Measurements from ENCODE around the gene GLUL.
"Not testable (repeated sequence)": the region's sequence is repeated elsewhere in the genome, so short reads cannot be mapped to it uniquely, and the experiment has no call there.

The GLUL gene

DNA sequence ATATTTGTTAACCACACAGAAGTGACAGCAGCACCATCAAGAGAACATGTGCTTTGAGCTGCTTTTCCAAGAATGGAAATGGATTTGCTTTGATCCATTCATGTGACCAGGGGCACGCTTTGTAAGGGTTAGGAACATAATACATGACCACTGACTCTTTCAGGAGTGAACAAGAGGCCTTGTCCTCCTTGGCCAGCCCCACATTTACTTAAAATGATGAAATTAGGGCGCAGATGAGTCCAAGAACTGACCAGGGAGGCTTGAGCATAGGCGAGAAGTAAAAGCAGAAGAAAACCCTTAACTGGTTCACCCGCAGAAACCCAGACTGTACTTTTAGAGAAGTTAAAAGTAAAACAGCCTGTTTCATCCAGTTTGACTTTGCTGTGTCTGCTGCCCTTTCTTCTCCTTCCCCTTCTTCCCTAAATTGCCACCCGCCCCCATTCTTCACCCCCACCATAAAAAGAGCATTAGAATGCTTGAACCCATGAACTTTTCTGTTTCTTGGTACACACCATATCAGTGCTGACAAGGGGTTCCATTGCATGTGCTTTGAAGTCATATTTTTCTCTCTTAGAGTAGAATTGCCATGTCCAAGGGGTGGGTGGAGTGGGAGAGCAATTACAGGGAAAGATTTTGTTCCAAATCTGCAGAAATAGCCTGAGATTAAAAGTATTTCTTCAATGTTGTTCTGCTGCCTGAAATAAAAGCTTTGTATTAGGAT lies 2.6 kb upstream of the GLUL start:
- peak; percentile 73 to 83 (median 81) for DNase-seq

GRCh38 chr1:182392050-182393028 lies 749 bp upstream of the GLUL start:
- DNase-seq = peak; percentile 66 to 75 (median 66)

- DNase-seq = no peak
These were observed 595 bp downstream of the GLUL start for GRCh38 chr1:182391028-182391361.

- peak; percentile 49 to 53 (median 49) for DNase-seq
These were observed 2.0 kb downstream of the GLUL start for GRCh38 chr1:182389619-182390047.

GRCh38 chr1:182388392-182389134 lies 3.0 kb downstream of the GLUL start:
- no peak for DNase-seq

DNA sequence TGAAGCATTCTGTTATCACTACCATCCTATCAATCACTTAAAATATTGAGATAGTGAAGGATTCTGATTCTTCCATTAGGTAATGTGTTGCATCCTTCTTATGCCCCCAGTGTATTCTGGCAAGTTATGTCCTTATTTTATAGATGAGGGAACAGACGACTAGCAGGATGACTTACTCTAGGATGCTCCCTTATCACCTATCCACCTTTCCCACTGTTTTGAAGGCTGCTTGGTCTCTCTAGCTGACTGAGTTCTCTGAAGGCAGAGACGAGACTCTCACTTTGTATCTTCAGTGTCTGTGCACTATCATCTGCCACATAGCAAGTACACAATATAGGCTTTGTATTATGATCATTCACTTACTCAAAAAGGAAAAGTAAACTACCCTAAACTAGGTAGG lies 4.0 kb downstream of the GLUL start:
- no peak for DNase-seq

DNA sequence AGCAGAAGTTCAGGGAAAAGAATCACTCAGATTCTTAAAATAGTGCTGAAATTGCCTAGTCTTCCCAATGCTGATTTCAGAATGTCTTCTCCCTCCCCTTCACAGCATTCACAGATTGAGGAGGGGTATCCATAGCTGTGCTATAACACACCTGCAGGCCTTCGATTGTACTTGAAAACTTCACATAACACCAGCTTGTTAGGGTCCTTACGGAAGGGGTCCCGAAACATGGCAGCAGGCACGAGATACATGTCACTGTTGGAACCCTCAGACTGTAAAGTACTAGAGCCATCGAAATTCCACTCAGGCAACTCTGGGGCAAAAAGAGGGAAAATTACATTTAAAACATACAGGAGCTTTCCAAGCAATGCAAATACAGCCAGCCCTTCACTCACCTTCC lies 4.6 kb downstream of the GLUL start:
- no peak for DNase-seq

DNA sequence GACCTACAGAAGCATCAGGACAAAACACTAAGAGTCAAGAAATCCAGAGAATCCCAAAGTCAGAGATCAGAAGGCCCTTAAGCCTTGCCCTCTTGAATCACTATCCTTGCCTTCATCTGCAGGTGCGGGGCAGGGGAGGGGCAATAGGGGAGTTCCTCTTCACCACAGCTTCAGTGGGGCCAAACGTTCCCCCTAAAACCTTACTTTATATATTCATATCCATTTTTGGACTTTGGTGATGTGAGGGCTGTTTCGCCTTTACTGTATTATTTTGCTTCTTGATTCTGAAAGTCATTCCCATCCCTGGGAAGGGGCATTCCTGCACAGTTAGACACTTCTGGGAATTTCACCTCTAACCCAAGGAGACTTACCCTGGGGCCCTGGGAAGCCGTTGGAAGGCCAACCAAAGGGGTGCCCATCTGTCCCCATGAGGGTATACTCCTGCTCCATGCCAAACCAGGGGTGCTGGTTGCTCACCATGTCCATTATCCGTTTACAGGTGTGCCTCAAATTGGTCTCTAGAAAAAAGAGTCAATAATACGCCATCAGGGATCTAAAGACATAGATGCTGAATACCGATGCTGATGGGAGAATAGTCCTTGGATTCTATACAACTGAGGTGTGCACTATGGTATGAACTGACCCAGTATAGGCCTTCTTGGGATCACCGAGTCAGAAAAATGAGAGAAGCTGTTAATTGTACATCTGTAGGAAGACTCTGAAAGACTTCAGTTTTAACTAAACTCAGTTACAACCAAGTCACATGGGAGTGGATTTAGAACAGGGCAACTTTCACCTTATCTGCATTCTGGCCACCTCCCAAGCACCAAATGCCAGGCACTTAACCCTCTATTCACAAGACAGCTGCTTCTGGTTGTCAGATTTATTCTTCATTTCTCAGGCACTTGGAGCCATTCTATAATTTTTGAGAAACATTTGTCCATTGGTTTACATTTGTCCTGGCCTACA lies 5.4 kb downstream of the GLUL start:
- DNase-seq = no peak

- DNase-seq = no peak
These were observed 7.1 kb downstream of the GLUL start for GRCh38 chr1:182384387-182384960.

- DNase-seq = no peak
These were observed 7.7 kb downstream of the GLUL start for GRCh38 chr1:182383934-182384333.

- DNase-seq = no peak
These were observed 8.4 kb downstream of the GLUL start for GRCh38 chr1:182383037-182383661.

DNA sequence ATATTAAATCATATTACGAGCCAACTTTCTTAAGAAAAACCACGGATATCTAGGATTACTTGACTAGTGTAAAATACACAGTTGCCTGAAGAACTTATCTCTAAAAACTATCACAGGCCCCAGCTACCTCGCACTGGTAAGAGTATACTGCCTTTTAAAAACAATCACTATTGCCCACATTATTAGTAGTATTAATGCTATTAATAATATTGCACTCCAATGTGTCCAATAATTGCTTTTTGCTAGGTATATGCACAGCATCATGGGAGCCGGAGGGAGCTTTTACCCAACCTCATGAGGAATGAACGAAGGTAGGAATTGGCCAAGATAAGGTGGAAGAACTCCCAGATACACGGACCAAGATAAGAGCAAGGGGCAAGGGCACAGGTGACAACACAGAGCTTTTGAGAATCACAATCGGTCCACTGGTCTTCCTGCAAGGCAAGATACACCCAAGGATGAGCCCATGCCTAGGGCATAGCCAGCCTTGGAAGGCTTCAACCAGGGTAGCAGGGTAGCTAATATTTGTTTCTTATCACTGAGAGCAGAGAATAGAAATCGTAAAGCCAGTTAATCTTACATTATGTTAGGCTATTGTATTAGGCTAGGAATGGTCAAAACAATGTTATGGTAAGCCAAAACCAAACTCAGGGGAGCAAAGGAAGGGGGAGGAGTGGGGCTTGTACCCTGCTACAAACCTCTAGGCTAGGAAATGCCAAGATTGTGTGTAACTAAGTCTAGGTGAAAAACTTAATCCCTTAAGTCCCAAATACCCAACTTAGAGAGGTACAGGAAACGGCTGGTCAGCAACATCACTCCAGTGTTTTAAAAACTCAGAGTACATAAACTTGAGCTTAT lies 9.4 kb downstream of the GLUL start:
- no peak for DNase-seq

DNA sequence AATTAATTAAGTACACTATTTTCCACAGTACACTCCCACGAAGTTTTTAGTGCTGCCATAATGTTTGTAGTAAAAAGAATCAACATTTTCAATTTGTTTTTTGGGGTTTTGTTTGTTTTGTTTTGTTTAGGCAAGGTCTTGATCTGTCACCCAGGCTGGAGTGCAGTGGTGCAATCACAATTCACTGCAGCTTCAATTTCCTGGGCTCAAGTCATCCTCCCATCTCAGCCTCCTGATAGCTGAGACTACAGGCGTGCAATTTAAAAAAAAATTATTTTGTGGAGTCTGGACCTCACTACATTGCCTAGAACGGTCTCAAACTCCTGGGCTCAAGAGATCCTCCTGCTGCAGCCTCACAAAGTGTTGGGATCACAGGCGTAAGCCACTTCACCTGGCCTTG lies 11.4 kb downstream of the GLUL start:
- no peak for DNase-seq

- not testable (repeated sequence) for DNase-seq
These were observed 11.8 kb downstream of the GLUL start for GRCh38 chr1:182379781-182380180.

DNA sequence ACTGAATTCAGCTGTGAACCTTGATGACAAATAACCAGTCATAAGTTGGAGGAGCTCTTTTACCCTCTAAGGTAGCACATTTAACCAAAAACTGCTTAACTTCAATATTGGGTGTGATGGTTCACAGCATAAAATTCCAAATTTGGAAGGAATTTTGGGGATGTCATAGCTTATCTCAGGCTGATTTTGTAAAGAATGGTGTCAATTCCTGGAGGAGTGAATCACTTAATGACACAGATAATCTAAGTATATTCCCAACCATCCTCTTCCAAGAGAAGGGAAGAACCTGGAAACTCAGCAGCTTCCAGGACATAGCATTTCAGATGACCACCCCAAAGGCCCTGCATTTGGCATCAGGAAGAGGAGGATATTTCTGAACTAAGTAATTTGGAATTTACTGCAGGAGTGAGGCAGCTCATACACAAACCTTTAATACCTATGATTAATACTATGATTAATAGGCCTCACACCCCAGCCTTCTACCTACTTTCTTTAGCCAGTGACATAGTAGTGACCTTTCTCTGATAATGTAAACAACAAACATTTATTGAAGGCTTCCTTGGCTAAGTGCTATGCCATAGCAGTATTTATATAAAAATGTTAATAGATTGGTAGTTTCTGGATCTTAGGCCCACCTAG lies 14.5 kb downstream of the GLUL start:
- no peak for DNase-seq

- DNase-seq = no peak
These were observed 17.3 kb downstream of the GLUL start for GRCh38 chr1:182374101-182374834.

DNA sequence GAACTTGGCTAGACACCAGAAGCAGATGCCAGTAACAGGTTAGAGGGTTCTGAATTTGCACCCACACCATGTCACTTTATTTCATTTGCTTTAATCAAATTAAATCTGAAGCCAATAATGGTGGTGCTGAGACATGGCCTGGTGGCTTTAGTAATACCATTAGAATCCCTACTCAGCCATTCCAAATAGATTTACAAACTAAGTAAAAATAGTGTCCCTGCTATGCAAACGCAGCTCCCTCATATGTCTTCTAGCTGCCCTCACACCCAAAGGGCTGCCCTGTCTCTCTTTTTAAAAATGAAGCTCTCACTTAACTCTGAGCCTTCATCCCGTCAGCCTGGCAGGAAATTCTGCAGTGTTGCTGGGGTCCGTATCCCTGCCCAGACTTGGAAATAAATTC lies 21.1 kb downstream of the GLUL start:
- DNase-seq = no peak

GRCh38 chr1:182368903-182369302 lies 22.7 kb downstream of the GLUL start:
- DNase-seq = peak in 1 of 3 donors; percentile 15

DNA sequence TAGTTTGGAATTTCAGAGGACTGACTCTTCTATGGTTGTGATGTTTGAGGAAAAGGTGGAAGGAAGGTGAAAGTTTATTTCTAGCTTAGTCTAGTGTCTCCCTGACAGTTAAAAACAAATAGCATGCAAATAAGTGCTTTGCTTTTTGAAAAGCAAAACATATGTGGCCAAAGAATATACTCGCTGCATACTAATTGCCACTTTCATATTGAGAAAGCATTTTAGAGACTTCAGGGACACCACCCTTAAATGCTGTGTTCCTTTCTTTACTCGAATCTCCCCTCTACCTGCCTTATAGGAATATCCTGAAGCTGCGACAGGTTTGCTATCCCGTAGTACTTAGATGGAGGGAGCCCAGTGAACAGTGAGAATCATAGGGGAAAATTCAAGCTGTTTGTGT lies 23.2 kb downstream of the GLUL start:
- no peak for DNase-seq

All from suppressor macrophage treated with lipopolysaccharide for 1 hour (primary cell).